Embryonic facial prominence (tissue), 1 donor: ENCODE data around the gene NLRP1.

Experiments
- DNase-seq: peaks from one replicate; pipeline ENCODE4 v3.0.0-alpha.2; 2016; ENCODE audit errors: extremely low spot score

The NLRP1 gene

DNA sequence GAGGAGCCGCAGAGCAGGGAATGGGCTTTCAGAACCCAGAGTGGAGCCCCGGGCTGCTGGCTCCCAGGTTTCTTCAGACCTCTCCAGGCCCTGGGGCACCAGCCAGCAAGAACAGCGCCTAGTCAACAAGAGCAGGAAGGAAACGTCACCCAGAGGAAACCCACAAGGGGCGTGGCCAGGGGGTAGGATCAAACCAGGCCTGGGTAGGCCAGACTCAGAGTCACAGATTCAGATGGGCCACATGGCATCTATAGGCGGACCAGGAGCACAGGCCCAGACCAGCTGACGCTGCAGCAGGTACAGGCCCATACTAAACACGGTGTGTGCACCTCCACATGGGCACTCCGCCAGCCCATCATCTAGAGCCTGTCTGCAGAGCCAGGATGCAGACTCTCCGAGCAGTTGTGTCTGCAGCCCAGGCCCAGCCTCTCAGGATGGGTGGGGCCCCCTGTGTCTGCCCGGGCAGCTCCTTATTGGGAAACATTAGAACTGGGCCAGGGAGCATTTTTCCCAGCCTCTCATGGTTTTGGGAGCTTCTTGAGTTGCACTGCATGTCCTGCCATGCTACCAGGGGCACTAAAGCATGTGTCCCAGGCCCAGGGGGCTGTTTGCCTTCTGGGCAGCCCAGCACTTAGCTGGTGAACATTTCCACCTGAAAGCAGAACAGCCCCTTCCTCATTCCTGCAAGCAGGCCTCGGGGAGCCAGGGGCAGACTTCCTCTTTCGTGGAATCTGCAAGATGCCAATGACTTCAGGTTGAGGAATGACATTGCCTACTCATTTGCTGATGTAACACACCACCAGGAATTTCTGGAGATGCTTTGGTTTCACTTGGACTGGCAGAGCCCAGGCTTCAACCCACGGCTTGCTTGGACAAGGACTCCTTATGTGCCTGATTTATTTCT, at the start of gene NLRP1:
NLRP1 (minus strand) TSS at position 127 of the 904 bp plus-strand sequence. CDS start 552 bp downstream, outside the sequence.
- DNase-seq = no peak

DNA sequence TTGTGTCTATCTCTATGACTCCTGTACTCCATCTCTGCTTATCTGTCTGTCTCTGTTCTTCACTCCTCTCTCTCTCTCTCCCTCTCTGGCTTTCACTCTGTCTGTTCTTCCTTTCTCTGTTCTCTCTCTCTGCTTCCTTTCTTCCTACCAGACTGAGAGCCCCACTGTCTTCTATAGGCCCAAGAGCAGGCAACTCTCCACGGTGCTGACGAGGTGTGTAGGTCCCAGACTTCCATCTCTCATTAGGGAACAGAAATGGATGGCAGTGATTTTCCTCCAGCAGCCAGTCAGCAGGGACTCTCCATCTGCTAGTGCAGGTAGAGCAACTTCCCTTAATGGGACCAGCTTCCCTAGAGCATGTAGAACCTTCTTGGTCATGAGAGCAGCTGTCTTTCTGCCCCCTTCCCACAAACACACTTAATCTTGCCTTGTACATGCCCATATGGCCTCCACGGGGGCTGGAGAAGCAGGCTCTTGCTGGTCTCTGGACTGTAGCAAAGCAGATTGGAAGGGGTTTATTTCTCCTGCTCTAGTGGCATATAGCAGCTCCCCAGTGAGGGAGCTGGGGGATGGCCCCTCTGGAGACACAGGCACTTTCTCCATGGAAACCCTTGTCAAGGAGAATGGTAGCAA, 47.8 kb upstream of the NLRP1 start:
- DNase-seq = no peak

DNA sequence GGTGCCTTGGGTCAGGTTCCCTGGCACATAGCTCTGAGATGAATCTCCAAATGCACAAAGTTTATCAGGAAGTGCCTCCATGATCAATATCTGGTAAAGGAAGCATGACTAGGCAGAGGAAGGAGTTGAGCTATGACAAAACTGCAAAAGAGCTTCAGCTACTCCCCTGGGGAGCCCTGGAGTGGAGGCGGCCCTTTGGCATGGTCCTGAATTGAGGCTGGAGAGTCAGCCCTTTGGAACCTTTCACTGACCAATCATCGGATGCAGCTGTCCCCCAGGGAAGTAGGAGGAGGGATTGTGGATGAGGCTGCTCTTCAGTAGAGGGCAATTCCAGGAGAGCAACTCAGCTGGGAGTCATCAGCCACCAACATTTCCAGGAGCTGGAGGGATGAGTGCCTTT, 46.1 kb upstream of the NLRP1 start:
- no peak for DNase-seq

DNA sequence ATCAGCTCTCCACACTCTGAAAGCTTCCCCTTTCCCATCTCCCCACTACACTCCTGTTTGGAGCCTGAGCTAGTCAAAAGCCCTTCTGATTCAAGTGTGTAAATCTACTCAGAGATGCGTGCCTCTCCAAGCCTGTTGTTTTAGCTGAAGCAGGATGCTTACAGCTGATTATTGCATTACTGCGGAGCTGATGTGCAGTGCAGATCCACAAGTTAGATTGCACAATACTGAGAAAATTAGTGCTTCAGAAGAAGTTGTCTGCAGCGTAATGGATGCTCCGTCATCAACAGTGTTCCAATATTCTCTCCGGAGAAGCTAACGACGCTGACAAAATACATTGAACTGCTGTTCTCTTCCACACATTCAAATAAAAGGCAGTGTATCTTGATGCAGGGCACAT, 44.8 kb upstream of the NLRP1 start:
- no peak for DNase-seq

DNA sequence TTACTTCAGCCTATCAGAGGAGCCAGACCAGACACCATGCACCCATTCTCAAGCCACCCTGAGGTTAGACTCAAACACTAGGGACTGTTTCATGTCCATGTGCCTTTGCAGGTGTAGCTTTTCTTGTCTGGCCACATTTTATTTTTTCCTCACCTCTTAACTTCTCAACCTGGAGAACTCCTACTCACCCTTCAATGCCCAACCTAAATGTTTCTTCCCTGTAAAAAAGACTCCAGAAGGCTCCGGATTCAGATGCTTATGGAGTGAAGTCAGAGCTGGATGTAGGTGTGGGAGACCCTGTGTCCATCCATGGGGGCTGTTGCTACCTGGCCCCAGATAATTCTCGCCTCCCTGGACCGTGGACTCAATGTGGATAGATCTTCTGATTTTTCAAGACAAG, 44.0 kb upstream of the NLRP1 start:
- DNase-seq = no peak

DNA sequence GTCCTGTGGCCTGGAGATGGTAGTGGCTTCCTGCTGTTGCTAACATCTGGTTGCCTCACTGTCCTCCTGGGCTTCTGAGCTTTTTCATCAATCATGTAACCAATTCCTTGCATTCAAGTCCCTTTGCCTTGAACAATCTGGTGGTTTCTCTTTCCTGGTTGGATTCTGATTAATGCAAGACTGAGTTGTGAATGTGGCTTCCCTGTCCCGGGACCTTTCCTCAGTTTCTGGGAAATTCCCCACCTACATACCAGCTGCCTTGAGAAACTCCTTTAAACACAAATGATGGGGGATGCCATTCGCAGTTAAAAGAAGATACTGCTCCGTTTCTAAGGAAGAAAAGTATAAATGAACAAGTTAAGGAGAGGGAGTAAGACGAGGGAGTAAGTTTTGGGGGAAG, 39.9 kb upstream of the NLRP1 start:
- DNase-seq = no peak

DNA sequence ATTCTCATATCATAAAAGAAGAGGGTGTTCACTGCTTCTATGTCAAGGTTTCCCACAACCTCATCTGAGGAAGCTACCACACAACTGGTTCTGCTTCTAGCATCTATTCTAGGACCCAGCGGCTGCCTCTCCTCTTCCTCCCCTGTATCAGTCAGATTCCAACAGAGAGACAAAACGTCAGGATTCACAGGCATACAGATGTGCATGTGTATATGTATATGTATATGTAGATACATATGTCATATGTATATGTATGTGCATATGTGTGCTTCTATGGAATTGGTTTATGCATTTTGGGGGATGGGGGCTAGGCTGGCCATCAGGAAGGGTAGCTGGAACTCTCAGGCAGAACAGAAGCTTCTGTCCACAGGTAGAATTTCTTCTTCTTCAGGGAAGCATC, 37.4 kb upstream of the NLRP1 start:
- DNase-seq = no peak

DNA sequence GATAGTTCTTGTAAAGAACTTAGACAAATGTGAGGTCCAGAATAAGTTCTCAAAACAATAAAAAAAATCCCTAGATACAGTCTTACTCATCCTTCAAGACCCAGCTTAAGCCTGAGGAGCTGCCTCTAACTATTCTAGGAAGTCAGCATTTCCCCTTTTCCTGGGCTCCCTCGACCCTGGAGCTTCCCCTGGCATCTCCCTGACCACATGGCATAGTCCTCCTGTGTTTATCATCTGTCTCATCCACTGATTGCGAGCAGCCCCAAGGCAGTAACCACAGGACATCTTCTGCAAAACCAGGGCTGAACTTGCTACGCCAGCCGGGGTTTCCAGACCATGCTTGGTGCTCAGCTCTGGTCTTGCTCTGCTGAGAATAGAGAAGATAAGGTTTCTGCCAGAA, 36.7 kb upstream of the NLRP1 start:
- DNase-seq = no peak

DNA sequence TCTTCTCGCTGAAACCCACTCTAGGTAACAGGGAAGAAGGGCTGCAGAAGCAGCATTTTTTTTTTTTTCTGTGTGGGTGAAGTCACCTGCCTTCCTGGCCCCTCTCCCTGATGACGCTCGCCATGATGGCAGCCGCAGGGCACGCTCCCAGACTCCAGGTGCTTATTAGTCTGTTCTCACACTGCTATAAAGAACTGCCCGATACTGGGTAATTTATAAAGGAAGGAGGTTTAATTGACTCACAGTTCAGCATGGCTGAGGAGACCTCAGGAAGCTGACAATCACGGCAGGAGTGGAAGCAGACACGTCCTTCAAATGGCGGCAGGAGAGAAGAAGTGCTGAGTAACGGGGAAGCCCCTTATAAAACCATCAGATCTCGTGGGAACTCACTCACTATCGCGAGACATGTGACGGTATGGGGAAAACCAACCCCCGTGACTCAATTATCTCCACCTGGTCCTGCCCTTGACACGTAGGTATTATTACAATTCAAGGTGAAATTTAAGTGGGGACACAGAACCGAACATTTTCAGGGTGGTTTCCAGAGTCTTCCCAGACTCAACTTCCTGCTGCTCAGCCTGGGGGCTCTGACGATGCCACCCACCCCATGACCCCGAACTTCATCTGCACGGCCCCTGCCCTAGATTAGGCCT, 34.9 kb upstream of the NLRP1 start:
- no peak for DNase-seq

DNA sequence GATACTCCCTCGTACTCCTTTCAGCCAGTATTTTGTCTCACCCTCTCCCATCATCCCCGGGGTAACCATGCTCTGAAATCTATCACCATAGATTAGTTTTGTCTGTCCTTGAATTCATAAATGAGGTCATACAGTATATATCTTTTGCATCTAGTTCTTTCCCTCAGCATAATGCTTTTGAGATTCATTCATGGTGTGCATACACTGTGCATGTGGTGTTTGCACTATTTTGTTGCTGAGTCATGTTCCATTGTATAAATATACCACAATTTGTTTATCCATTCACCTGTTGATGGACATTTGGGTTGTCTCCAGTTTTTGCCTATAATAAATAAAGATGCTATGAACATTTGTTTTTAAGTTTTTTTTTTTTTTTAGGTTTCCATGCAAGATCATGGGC, 34.2 kb upstream of the NLRP1 start:
- DNase-seq = no peak

DNA sequence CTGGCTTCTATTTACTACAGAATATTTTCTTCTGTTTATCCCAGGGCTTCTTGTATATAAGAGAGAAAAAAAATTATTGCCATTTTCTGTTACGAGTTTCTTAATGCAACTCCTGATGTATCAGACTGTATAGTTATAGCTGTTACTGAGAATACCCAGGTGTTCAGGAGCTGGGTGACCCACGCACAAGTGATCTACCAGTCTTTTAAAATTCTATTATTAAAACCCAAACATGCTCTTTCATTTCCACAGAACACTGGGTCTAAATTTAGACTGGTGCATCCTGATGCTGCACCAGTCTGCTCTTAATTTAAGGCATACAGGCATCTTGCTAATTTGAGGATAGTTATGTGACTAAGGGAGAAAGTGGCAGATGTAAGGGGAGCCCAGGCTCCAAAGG, 31.2 kb upstream of the NLRP1 start:
- no peak for DNase-seq

DNA sequence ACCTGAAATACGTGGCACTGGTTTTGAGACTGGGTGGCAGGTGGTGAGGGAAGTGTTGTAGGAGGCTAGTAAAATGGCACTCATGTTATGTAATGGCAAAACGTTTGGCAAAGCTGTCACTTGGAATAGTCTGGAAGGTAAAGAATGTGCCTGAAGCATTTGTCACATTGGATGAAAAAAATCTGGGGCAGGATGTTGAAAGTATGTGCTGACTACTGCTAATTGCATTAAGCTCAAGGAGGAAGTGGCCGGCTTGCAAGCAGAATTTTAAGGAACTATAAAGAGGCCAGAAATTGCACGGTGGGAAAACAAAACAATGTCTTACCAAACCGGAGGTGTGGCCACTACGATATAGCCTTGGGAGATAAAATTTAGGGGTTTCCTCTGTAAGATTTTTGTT, 26.6 kb upstream of the NLRP1 start:
- DNase-seq = no peak

DNA sequence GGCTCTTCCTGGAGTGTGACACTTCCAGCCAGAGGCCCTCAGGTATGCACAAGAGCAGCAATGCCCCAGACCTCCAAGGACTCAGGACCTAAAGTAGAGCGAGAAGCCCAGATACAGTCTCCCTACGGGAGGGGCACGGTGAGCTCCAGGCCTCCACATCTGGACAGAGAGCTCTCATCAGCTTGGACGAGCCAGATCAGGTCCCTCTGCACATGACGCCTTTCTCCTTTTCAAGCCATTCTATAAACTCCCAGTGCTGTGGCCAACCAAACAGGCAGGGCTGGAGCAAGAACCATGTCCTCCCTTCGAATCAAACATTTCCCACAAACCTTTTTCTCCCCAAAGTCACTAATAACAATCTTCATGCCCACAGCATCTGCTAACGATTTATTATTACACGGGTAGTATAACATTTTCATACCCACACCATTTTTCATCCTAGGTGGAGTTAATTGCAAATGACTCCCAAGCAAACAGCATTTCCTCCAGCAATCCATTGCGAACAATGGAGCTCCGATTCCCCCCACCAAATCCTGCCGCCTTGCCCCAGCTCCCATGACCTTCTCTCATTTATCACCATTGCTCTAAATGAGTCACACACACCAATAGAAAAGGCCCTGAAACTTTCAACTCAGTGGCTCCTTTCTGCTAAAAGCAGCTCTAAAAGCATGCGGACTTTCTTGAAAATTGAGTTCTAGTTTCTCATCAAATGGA, 24.2 kb upstream of the NLRP1 start:
- no peak for DNase-seq

DNA sequence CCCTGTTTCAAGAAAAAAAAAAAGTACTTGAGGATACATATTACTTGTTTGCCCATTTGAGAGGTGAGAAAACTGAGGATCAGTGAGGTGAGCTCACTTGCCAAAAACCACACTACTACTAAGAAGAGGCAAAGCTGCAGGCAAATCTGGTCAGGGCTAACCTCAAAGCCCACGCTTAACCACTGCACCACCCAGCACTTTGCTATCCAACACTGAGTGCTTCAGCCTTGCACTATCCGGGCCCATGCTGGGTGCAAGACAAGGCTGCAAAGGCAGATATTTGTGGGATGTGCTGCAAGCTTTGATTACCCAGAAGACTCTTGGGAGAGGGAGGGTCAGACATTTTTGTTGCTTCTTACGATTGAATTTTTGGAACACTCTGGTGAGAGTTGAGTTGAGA, 23.6 kb upstream of the NLRP1 start:
- DNase-seq = no peak

DNA sequence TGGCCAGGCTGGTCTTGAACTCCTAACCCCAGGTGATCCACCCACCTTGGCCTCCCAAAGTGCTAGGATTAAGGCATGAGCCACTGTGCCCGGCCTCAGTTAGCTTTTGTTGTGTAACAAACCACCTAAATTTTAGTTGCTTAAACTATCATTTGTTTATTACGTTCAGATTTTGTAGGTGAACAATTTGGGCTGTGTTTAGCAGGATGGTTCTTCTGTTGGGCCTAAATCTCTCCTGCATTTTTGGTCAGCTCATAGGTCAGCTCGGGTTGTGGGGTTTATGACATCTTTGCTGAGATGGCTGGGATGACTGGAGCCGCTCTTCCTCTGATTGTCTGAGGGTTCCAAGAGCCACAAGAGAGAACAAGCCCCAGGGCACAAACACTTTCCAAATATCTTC, 21.1 kb upstream of the NLRP1 start:
- DNase-seq = no peak

DNA sequence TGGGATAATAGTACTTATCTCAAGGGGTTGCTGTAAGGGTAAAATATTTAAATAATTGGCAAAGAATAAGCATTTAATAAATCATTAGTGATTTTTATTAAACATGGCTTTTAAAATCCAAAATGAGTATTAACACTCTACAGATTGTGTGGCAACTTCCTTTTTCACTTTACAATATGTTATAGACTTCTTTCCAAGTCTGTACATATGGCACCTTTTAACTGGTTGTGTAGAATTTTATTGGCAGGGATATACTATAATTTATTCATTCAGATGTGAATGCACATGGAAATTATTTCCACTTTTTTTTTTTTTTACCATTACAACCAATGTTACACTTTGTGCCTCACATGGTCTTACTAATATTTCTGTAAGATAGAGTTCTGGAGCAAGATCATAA, 15.7 kb upstream of the NLRP1 start:
- DNase-seq = no peak

DNA sequence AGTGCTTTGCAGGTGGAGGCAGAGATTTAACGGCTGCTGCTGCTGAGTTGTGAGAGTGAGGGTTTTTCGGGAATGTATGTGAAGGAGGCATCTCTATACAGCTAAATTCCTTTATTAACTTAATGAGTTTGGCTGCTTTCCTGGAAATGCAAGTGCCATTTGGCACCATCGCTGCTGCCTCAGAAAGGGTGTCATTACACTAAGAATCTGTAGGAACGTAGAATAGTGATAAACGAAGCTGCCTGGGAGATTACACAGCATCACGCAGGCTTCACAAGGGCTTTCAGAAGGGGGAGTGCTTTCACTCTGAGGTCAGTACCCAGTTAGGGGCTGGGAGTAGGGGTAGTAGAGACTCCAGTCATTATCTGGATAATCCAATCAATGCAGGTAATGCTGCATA, 14.1 kb upstream of the NLRP1 start:
- no peak for DNase-seq

DNA sequence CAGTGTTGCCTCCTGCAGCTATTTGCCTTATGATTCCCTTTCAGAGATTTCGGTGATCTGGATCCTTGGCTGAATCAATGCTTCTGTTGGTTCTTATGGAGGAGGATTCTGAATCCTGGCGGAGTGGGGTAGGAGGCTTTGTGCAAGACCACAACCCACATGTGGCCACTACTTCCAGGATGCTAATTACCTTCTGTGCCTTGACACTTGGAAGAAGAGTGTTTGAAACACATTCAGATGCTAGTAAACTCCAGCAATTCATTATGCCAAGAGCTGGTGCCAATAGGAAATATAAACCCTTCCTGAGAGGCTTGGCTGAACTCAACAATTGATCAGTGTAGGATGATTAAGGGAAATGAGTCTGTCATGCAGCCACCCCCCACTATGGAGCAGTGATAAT, 12.1 kb upstream of the NLRP1 start:
- no peak for DNase-seq

DNA sequence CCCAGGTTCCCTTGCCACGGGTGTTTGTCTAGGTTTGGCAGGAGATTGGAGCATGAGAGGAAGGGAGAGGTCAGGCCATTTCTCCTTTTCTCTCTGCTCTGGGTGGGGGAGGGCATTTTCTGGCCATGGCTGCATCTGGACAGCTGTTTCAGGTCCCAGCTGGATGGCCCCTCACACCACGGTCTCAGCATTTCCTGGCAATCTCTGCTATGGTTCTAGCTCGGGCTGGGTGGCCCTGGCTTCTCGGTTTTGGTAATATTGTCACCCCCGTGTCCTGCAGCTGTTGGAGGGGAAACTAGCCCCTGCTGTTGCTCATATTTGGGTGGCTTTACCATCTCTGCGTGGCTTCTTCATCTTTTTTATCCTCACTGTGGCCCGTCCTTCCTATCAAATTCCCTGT, 11.5 kb upstream of the NLRP1 start:
- no peak for DNase-seq

DNA sequence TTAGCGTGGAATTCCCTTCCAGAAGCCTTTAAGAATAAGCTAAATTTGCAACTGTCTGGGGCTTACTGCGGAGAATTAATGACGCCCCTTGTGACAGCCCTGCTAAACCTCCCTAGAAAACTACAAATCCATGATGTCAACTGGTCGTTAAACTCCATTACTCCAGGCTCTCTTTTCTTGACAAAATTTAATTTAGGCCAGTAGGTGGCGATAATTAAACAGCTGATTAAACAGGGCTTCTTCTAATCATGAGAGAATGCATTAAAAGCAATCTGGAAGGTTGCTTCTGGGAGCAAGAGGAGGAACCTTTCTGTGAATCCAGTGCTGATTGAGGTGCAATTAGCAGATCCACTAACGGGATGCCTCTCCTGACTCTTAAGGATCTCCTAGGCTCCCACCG, 8.1 kb upstream of the NLRP1 start:
- peak; percentile 43 for DNase-seq

DNA sequence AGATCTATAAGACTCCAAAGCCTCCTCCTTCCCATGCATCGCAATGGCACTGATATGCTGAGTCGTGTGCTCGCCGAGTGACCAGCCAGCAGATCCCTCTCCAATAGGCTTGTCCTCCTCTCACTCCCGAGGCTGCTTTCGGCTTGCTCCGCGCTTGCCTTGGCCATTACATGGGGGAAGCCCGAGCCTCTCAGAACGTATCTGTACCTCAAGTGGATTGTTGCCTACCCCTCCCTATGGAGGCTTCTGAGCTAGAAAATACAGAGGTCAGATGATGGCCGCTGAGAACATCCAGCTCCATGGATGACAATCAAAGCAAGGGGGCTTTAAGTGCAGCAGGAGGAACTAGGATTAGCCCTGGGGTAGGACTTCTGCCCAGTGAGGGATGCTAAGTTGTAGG, 7.7 kb upstream of the NLRP1 start:
- no peak for DNase-seq

DNA sequence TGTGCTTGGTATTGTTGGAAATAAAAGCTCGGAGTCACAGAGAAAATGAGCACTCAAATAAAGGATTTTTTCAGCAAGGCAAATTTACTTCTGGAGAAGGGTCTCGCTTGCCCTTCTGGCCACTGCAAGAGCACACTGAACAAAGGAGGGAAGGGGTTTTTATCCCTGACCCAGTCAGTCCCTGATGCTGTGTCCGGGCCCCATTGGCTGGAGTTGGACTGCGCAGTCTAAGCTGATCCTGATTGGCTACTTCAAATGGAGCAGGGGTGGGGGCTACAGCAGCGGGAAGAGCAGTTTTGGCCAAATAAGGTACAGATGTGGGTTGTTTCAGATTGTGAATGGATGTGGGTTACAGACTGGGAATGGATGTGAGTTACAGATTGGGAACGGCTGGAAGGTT, 4.3 kb upstream of the NLRP1 start:
- DNase-seq = no peak
